GM12878 (cell line): ENCODE data around the gene SH3BGRL2. TPM values are rescaled to one million over a fixed set of nuclear protein-coding genes. Genes with fewer than 3 reads are reported as not detected.

Source experiments
- ATAC-seq: fragments of 200-7000 bp; cut with Tn5 transposase; 3 replicates; pipeline ENCODE4 v1.9.1; 2020; ENCODE audit warnings: mild to moderate bottlenecking, moderate library complexity
- BruUV-seq: library from RNA; stranded (reverse); fragments of 400-500 nt; replicated peaks from 2 replicates; lab custom pipeline; 2021; lab: Mats Ljungman, UMichigan
- CTCF ChIA-PET: fragments of 300-600 bp; sonication (Branson Sonifier 250); formaldehyde crosslinking; extraction: SDS; loops from one replicate; lab custom pipeline; 2021; ENCODE audit warnings: inconsistent platforms; lab: Yijun Ruan, JAX
- POLR2A ChIA-PET: fragments of 350-600 bp; formaldehyde crosslinking; extraction: SDS; loops from one replicate; lab custom pipeline; 2021; ENCODE audit warnings: inconsistent platforms; lab: Charles Lee
- RAD21 ChIA-PET: fragments of 300-600 bp; sonication (Branson Sonifier 250); formaldehyde crosslinking; loops from one replicate; lab custom pipeline; 2023; ENCODE audit warnings: antibody characterized with exemption; ENCODE audit not compliant: unreplicated experiment; lab: Charles Lee
- SMC1A ChIA-PET: fragments of 300-600 bp; sonication (Branson Sonifier 250); formaldehyde crosslinking; loops from one replicate; lab custom pipeline; 2023; ENCODE audit not compliant: unreplicated experiment, uncharacterized antibody; lab: Charles Lee
- DNase-seq: peaks from one replicate; pipeline ENCODE4 v3.0.0-alpha.2; 2011; ENCODE audit warnings: low read depth, low spot score
- FAIRE-seq: peaks from 3 replicates; lab custom pipeline; 2011; peaks lifted over from hg19 to GRCh38; lab: Jason Lieb, UNC
- H2AFZ ChIP-seq: 2 replicates; pipeline ENCODE4 v1.6.0; 2011; ENCODE audit warnings: low read depth, low read length, control low read depth; ENCODE audit not compliant: control insufficient read depth
- H3K27ac ChIP-seq: 2 replicates; pipeline ENCODE4 v1.5.1; 2011; ENCODE audit warnings: control low read depth; ENCODE audit not compliant: control insufficient read depth, insufficient read depth
- H3K27me3 ChIP-seq, 2 experiments: replicated peaks in 1 of 2; 2 replicates each; pipeline versions ENCODE4 v1.6.0 to v1.6.1; 2011; ENCODE audit warnings: low read length in 1 of 2; ENCODE audit not compliant: control insufficient read depth in 2 of 2, insufficient read depth in 2 of 2
- H3K36me3 ChIP-seq, 2 experiments: 2 replicates each; pipeline ENCODE4 v1.5.1; 2011; ENCODE audit warnings: low read length in 1 of 2; ENCODE audit not compliant: control insufficient read depth in 2 of 2, insufficient read depth in 2 of 2
- H3K4me1 ChIP-seq: 2 replicates; pipeline ENCODE4 v1.6.1; 2011; ENCODE audit warnings: mild to moderate bottlenecking, low read length, moderate library complexity, mixed read lengths; ENCODE audit not compliant: control insufficient read depth, insufficient read depth
- H3K4me2 ChIP-seq: 2 replicates; pipeline ENCODE4 v1.6.0; 2011; ENCODE audit warnings: control low read depth; ENCODE audit not compliant: control insufficient read depth, insufficient read depth
- H3K4me3 ChIP-seq: fragments of 200-600 bp; sonication (generic); 2 replicates; pipeline ENCODE4 v1.5.1; 2016
- H3K79me2 ChIP-seq: 2 replicates; pipeline ENCODE4 v1.6.0; 2011; ENCODE audit warnings: low read length; ENCODE audit not compliant: control insufficient read depth, insufficient read depth
- H3K9ac ChIP-seq: 2 replicates; pipeline ENCODE4 v1.8.0; 2011; ENCODE audit warnings: low read length, control low read depth, mixed read lengths; ENCODE audit not compliant: control insufficient read depth, insufficient read depth
- H3K9me3 ChIP-seq: replicated peaks from 3 replicates; pipeline ENCODE4 v1.5.1; 2011; ENCODE audit warnings: mild to moderate bottlenecking, low read length; ENCODE audit not compliant: control insufficient read depth, insufficient read depth
- H4K20me1 ChIP-seq: 2 replicates; pipeline ENCODE4 v1.6.0; 2011; ENCODE audit not compliant: control insufficient read depth, insufficient read depth
- BACH1 ChIP-seq: fragments of 450-650 bp; IDR thresholded peaks from 2 replicates; pipeline ENCODE4 v1.6.1; 2017; ENCODE audit warnings: mild to moderate bottlenecking, borderline replicate concordance
- CHD1 ChIP-seq: IDR thresholded peaks from 2 replicates; pipeline ENCODE4 v1.6.1; 2012; ENCODE audit warnings: low read depth, low read length, improper control_type of control experiment
- CHD2 ChIP-seq: IDR thresholded peaks from 2 replicates; pipeline ENCODE4 v1.6.1; 2011; ENCODE audit warnings: low read depth, low read length, improper control_type of control experiment, borderline replicate concordance
- NFYA ChIP-seq: IDR thresholded peaks from 2 replicates; pipeline ENCODE4 v1.6.1; 2011; ENCODE audit warnings: low read depth, mild to moderate bottlenecking, low read length, improper control_type of control experiment, borderline replicate concordance
- RBBP5 ChIP-seq: fragments of 200-600 bp; sonication (generic); conservative IDR thresholded peaks from 2 replicates; pipeline ENCODE4 v1.6.1; 2016
- SUZ12 ChIP-seq: fragments of 200-600 bp; sonication (generic); IDR thresholded peaks from one replicate; pipeline ENCODE4 v1.6.1; 2018; ENCODE audit warnings: antibody characterized with exemption, mild to moderate bottlenecking; ENCODE audit not compliant: unreplicated experiment
- TAF1 ChIP-seq: IDR thresholded peaks from 2 replicates; pipeline ENCODE4 v1.6.1; 2011; ENCODE audit warnings: mild to moderate bottlenecking, low read depth, low read length, borderline replicate concordance
- TCF3 ChIP-seq: IDR thresholded peaks from 2 replicates; pipeline ENCODE4 v1.6.1; 2012; ENCODE audit warnings: low read depth, mild to moderate bottlenecking, low read length, borderline replicate concordance; ENCODE audit not compliant: insufficient read depth
- YBX1 ChIP-seq: fragments of 450-650 bp; IDR thresholded peaks from 2 replicates; pipeline ENCODE4 v1.6.1; 2016; ENCODE audit warnings: antibody characterized with exemption
- WGBS: methylation state at CpG from one replicate; pipeline ENCODE4 v1.1.6; 2016; ENCODE audit warnings: low lambda C conversion rate; ENCODE audit not compliant: insufficient replicate concordance, insufficient coverage; ENCODE audit errors: missing lambda C conversion rate; 5-methylcytosine and 5-hydroxymethylcytosine counted together
- in situ Hi-C: fragments of 300-500 bp; cut with MboI; formaldehyde crosslinking; loops from 9 replicates; pipeline ENCODE4 v1.14.3; 2018; ENCODE audit warnings: mixed read lengths
- intact Hi-C: fragments of 100-400 bp; cut with micrococcal nuclease; formaldehyde crosslinking; loops from one replicate; pipeline ENCODE4 v1.14.2; 2022; ENCODE audit not compliant: unreplicated experiment
- polyA plus RNA-seq, 11 experiments: library from polyadenylated mRNA; depleted of rRNA in 4 of 11; unstranded in 6 of 11; stranded (reverse) in 5 of 11; fragments of >200 nt; fragmentation: Nextera tagmentation in 4 of 11; fragmentation: Illumina TruSeq in 1 of 11; extraction: Ambion mirVana in 4 of 11; extraction: Trizol in 1 of 11; gene quantifications; 1 replicate in 1 of 11; 2 replicates in 10 of 11; pipeline versions ENCODE4 v1.2.1 to v1.2.3, GENCODE V29; 2011 to 2016; ENCODE audit warnings: inconsistent platforms in 2 of 11, missing spikeins in 2 of 11, low read depth in 1 of 11
- total RNA-seq, 4 experiments: library from RNA; depleted of rRNA in 3 of 4; stranded (reverse); fragments of >200 nt in 3 of 4; fragmentation: Illumina TruSeq in 1 of 4; extraction: Trizol in 1 of 4; gene quantifications; 2 replicates each; pipeline versions ENCODE4 v1.2.1 to v1.2.3, GENCODE V29; 2013 to 2021
- TF ChIP-seq, protein P1 (sequence below): IDR thresholded peaks from 2 replicates; pipeline ENCODE4 v1.6.1; 2011; ENCODE audit warnings: low read depth, low read length, improper control_type of control experiment, borderline replicate concordance
- TF ChIP-seq, protein P2 (sequence below): IDR thresholded peaks from 2 replicates; pipeline ENCODE4 v1.6.1; 2011; ENCODE audit warnings: borderline replicate concordance, low read depth, mild to moderate bottlenecking, moderate library complexity, low read length; ENCODE audit not compliant: insufficient read depth, poor library complexity, severe bottlenecking
- TF ChIP-seq, protein P3 (sequence below): IDR thresholded peaks from 2 replicates; pipeline ENCODE4 v1.6.1; 2012; ENCODE audit warnings: low read depth, low read length, improper control_type of control experiment

SH3BGRL2 gene
- total and polyA plus RNA-seq, 10 of the 15 experiments (the other 5 are each of a cell fraction or from before 2014, with no cell fraction given) = 0.03 to 0.37 (median 0.21) TPM

DNA sequence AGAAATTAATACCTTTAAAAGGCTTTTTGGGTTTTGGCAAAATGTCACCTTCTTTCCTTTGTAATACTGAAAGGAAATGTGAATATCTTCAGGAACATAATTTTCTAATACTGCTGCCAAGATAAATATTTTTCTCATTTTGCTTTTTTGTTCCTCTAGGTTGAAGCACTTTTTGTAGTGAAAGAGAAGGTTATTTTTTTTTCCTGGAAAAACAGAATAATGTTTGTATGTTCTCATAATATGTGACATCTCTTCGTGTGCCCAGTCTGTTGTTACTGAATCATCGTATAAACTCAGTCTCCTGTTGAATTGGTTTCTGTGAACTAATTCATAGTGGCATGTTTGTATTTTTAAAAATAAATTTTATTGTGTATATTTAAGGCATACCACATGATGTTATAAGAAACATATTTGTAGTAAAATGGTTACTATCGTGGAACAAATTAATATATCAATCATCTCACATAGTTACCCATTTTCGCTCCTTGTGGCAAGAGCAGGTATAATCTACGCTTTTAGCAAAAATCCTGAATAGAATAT lies 74.4 kb downstream of the SH3BGRL2 start:
- intact Hi-C loops = no loop called here
- H3K36me3 ChIP-seq = no peaks in the 10 kb centered on the region
- DNase-seq (no peak), FAIRE-seq (no peak), ATAC-seq (no peak)
- no peak overlapping the region for H3K4me3 ChIP-seq
- in situ Hi-C loops = no loop called here
- no peak overlapping the region for H3K27ac ChIP-seq
- BruUV-seq = no TSS peak
- H4K20me1 ChIP-seq = no peaks in the 10 kb centered on the region
- H3K27me3 ChIP-seq = no peaks in the 10 kb centered on the region; a peak in 1 of 4 replicates
- no peak overlapping the region for H3K4me2 ChIP-seq
- no peak overlapping the region for H3K9ac ChIP-seq
- WGBS = 63% methylated on average over 5 of the region's 5 CpGs
- no peak overlapping the region for H2AFZ ChIP-seq
- no peak for TF ChIP-seq TAF1
- no peak for TF ChIP-seq YBX1
- no peak for TF ChIP-seq TCF3
- TF ChIP-seq, protein P1, sequence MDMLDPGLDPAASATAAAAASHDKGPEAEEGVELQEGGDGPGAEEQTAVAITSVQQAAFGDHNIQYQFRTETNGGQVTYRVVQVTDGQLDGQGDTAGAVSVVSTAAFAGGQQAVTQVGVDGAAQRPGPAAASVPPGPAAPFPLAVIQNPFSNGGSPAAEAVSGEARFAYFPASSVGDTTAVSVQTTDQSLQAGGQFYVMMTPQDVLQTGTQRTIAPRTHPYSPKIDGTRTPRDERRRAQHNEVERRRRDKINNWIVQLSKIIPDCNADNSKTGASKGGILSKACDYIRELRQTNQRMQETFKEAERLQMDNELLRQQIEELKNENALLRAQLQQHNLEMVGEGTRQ = no peak
- H3K9me3 ChIP-seq = no peaks in the 10 kb centered on the region
- ChIA-PET RAD21 (no interaction called here), SMC1A (no interaction called here), POLR2A (no interaction called here), CTCF (no interaction called here)
- no peaks in the 10 kb centered on the region for H3K79me2 ChIP-seq
- no peaks in the 10 kb centered on the region for H3K4me1 ChIP-seq

DNA sequence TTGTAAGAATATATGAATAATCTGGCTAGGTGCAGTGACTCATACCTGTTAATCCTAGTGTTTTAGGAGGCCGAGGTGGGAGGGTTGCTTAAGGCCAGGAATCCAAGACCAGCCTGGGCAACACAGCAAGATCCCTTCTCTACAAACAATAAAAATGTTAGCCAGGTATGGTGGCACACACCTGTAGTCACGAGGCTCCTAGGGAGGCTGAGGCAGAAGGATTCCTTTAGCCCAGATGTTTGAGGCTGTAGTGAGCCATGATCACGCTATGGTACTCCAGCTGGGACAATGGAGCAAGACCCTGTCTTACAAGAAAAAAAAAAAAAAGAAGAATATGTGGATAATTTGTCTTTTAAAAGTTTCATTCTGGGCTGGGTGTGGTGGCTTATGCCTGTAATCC lies 75.4 kb downstream of the SH3BGRL2 start:
- Histone ChIP-seq H3K4me3 (no peak overlapping the region), H3K27me3 (no peaks in the 10 kb centered on the region; a peak in 1 of 4 replicates), H2AFZ (no peak overlapping the region), H3K9ac (no peak overlapping the region), H3K9me3 (no peaks in the 10 kb centered on the region), H3K79me2 (no peaks in the 10 kb centered on the region), H3K4me1 (no peaks in the 10 kb centered on the region), H4K20me1 (no peaks in the 10 kb centered on the region), H3K4me2 (no peak overlapping the region), H3K27ac (no peak overlapping the region), H3K36me3 (no peaks in the 10 kb centered on the region)
- DNase-seq (no peak), FAIRE-seq (no peak), ATAC-seq (no peak)
- in situ Hi-C loops (no loop called here), intact Hi-C loops (no loop called here)
- ChIA-PET SMC1A (no interaction called here), CTCF (interaction anchor here (1.2 kb wide), 1 partner anchor 19 kb away, joined by 3 read pairs; no protein-coding TSS in a partner anchor), POLR2A (no interaction called here), RAD21 (no interaction called here)
- BruUV-seq = no TSS peak
- no peak for TF ChIP-seq BACH1
- no peak for TF ChIP-seq RBBP5
- TF ChIP-seq CHD1 = no peak
- no peak for TF ChIP-seq CHD2
- no peak for TF ChIP-seq NFYA
- TF ChIP-seq, protein P2, sequence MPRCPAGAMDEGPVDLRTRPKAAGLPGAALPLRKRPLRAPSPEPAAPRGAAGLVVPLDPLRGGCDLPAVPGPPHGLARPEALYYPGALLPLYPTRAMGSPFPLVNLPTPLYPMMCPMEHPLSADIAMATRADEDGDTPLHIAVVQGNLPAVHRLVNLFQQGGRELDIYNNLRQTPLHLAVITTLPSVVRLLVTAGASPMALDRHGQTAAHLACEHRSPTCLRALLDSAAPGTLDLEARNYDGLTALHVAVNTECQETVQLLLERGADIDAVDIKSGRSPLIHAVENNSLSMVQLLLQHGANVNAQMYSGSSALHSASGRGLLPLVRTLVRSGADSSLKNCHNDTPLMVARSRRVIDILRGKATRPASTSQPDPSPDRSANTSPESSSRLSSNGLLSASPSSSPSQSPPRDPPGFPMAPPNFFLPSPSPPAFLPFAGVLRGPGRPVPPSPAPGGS = no peak
- no peak for TF ChIP-seq SUZ12
- TF ChIP-seq TAF1 = no peak
- TF ChIP-seq, protein P3, sequence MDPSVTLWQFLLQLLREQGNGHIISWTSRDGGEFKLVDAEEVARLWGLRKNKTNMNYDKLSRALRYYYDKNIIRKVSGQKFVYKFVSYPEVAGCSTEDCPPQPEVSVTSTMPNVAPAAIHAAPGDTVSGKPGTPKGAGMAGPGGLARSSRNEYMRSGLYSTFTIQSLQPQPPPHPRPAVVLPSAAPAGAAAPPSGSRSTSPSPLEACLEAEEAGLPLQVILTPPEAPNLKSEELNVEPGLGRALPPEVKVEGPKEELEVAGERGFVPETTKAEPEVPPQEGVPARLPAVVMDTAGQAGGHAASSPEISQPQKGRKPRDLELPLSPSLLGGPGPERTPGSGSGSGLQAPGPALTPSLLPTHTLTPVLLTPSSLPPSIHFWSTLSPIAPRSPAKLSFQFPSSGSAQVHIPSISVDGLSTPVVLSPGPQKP = no peak
- WGBS = 33% methylated on average over 3 of the region's 3 CpGs
